ENCODE measurements around the gene RILPL2.
"Not testable (repeated sequence)": the region's sequence is repeated elsewhere in the genome, so short reads cannot be mapped to it uniquely, and the experiment has no call there.

The RILPL2 gene

GRCh38 chr12:123469978-123470377, 33.5 kb upstream of the RILPL2 start:
- DNase-seq (ENCODE audit: extremely low spot score): no peak
- CTCF ChIA-PET: interaction anchor here (0.6 to 1.5 kb wide), 3 partner anchors 24 to 45 kb away, joined by 3 read pairs; no protein-coding TSS in a partner anchor
- POLR2A ChIA-PET: no interaction called here
- no peak for TF ChIP-seq CTCF (IDR thresholded peaks at IDR 0.05; ENCODE audit: control extremely low read depth, extremely low read depth, low read depth, missing control alignments)

GRCh38 chr12:123468786-123469185, 32.3 kb upstream of the RILPL2 start:
- POLR2A ChIA-PET: no interaction called here
- CTCF ChIA-PET: interaction anchor here (0.6 to 1.9 kb wide), 7 partner anchors 9 to 81 kb away, joined by 3 to 10 read pairs (median 3); partner anchors contain the start of gene SNRNP35
- TF ChIP-seq CTCF (IDR thresholded peaks at IDR 0.05; ENCODE audit: control extremely low read depth, extremely low read depth, low read depth, missing control alignments): peak; percentile 47
- DNase-seq (ENCODE audit: extremely low spot score): peak; percentile 75

- POLR2A ChIA-PET: no interaction called here
- DNase-seq (ENCODE audit: extremely low spot score): no peak
- CTCF ChIA-PET: no interaction called here
- TF ChIP-seq CTCF (IDR thresholded peaks at IDR 0.05; ENCODE audit: control extremely low read depth, extremely low read depth, low read depth, missing control alignments): no peak
Measured at GRCh38 chr12:123465084-123465483, 28.6 kb upstream of the RILPL2 start.

GRCh38 chr12:123463174-123463573, 26.7 kb upstream of the RILPL2 start:
- CTCF ChIA-PET; DNase-seq (ENCODE audit: extremely low spot score): not testable (repeated sequence)
- POLR2A ChIA-PET: interaction anchor here (0.6 kb wide), 1 partner anchor 13 kb away, joined by 5 read pairs; no protein-coding TSS in a partner anchor

- CTCF ChIA-PET: interaction anchor here (1.0 to 1.6 kb wide), 5 partner anchors 11 to 102 kb away, joined by 3 to 4 read pairs (median 3); no protein-coding TSS in a partner anchor
- TF ChIP-seq CTCF (IDR thresholded peaks at IDR 0.05; ENCODE audit: control extremely low read depth, extremely low read depth, low read depth, missing control alignments): no peak
- DNase-seq (ENCODE audit: extremely low spot score): peak; percentile 84
- POLR2A ChIA-PET: interaction anchor here (1.1 to 1.9 kb wide), 2 partner anchors 9 to 25 kb away, joined by 4 to 6 read pairs; no protein-coding TSS in a partner anchor
Measured at GRCh38 chr12:123457980-123458779, 21.7 kb upstream of the RILPL2 start, which contains the start of gene SNRNP35. Gene SNRNP35 (plus strand): TSS chr12:123458139. CDS start chr12:123465541, 7,402 bp downstream.

- ChIA-PET CTCF (no interaction called here), POLR2A (no interaction called here)
- no peak for TF ChIP-seq CTCF (IDR thresholded peaks at IDR 0.05; ENCODE audit: control extremely low read depth, extremely low read depth, low read depth, missing control alignments)
- no peak for DNase-seq (ENCODE audit: extremely low spot score)
Measured at GRCh38 chr12:123453165-123453564, 16.7 kb upstream of the RILPL2 start.

GRCh38 chr12:123452276-123452550, 15.7 kb upstream of the RILPL2 start:
- CTCF ChIA-PET: interaction anchor here (0.6 to 0.9 kb wide), 3 partner anchors 11 to 231 kb away, joined by 3 read pairs; no protein-coding TSS in a partner anchor
- DNase-seq (ENCODE audit: extremely low spot score): not testable (repeated sequence)
- POLR2A ChIA-PET: interaction anchor here (0.8 to 1.5 kb wide), 2 partner anchors 10 to 15 kb away, joined by 3 to 5 read pairs; partner anchors contain the start of gene RILPL2
